ENCODE measurements around the gene CHP1. TPM values are rescaled to one million over a fixed set of nuclear protein-coding genes. Genes with fewer than 3 reads are reported as not detected.

Gene CHP1
- total and polyA plus RNA-seq, 2 donors (not counting 1 experiment from before 2014, with no cell fraction given): 14.2 to 39.9 TPM

DNA sequence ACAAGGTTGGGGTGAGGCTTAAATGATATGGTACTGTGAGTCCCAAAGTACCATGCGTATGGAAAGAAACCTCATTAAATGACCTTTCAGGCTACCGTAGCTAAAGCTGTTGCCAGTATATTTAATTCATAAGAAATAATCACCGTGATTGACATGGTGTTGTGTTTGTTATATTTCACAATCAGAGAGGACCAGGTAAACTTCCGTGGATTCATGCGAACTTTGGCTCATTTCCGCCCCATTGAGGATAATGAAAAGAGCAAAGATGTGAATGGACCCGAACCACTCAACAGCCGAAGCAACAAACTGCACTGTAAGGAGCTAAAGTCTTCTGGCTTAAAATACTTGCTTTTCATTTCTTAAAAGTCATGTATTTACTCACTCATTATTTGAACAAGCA lies 31.5 kb downstream of the CHP1 start:
- Histone ChIP-seq H3K36me3 (replicated peaks in 1 of 2; ENCODE audit: control extremely low read depth in 1 of 2, control insufficient read depth in 1 of 2, extremely low read depth in 1 of 2, insufficient read depth in 2 of 2, low read length in 1 of 2) (peaks cover 0 to 13% of the 10 kb centered on the region in 2 experiments), H3K4me1 (ENCODE audit: control insufficient read depth in 2 of 2, insufficient read depth in 2 of 2, low read length in 2 of 2) (peaks cover 18 to 23% of the 10 kb centered on the region in 2 donors), H3K4me2 (replicated peaks; ENCODE audit: low read depth, low read length, poor library complexity, severe bottlenecking) (no peak overlapping the region), H4K20me1 (ENCODE audit: control insufficient read depth, insufficient read depth, low read length, poor library complexity, severe bottlenecking) (no peaks in the 10 kb centered on the region), H3K4me3 (ENCODE audit: control extremely low read depth in 1 of 5, extremely low read depth in 1 of 5, insufficient read depth in 1 of 5, low read depth in 2 of 5, low read length in 4 of 5) (no peak overlapping the region), H3K79me2 (ENCODE audit: control insufficient read depth, insufficient read depth, low read length) (no peaks in the 10 kb centered on the region), H3K9ac (ENCODE audit: low read length) (no peak overlapping the region), H3K27ac (ENCODE audit: low read length in 2 of 2) (no peak overlapping the region), H3K27me3 (replicated peaks in 1 of 4; ENCODE audit: control extremely low read depth in 1 of 4, control insufficient read depth in 3 of 4, insufficient read depth in 4 of 4, low read length in 3 of 4) (no peaks in the 10 kb centered on the region), H2AFZ (ENCODE audit: insufficient read depth, low read depth, low read length, poor library complexity, severe bottlenecking) (no peak overlapping the region), H3K9me3 (ENCODE audit: control extremely low read depth in 1 of 3, control insufficient read depth in 2 of 3, insufficient read depth in 1 of 3, low read length in 2 of 3) (no peaks in the 10 kb centered on the region)
- Mint-ChIP-seq H3K27me3 (no peaks in the 10 kb centered on the region), H3K4me1 (peaks cover 17% of the 10 kb centered on the region), H3K4me3 (no peak overlapping the region), H3K9me3 (ENCODE audit: insufficient read depth) (no peaks in the 10 kb centered on the region), H3K27ac (no peak overlapping the region)
- TF ChIP-seq, protein P1, sequence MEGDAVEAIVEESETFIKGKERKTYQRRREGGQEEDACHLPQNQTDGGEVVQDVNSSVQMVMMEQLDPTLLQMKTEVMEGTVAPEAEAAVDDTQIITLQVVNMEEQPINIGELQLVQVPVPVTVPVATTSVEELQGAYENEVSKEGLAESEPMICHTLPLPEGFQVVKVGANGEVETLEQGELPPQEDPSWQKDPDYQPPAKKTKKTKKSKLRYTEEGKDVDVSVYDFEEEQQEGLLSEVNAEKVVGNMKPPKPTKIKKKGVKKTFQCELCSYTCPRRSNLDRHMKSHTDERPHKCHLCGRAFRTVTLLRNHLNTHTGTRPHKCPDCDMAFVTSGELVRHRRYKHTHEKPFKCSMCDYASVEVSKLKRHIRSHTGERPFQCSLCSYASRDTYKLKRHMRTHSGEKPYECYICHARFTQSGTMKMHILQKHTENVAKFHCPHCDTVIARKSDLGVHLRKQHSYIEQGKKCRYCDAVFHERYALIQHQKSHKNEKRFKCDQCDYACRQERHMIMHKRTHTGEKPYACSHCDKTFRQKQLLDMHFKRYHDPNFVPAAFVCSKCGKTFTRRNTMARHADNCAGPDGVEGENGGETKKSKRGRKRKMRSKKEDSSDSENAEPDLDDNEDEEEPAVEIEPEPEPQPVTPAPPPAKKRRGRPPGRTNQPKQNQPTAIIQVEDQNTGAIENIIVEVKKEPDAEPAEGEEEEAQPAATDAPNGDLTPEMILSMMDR (IDR thresholded peaks at IDR 0.05): no peak
- no peak for TF ChIP-seq EZH2 (IDR thresholded peaks at IDR 0.05; ENCODE audit: borderline replicate concordance, insufficient read depth, low read depth, low read length, poor library complexity, severe bottlenecking)
- no peak for DNase-seq
- no peak for ATAC-seq (ENCODE audit: low read depth)
- WGBS (ENCODE audit: insufficient coverage): 100% methylated on average over 3 of the region's 8 CpGs
- CTCF ChIA-PET: no interaction called here
- intact Hi-C loops (cut with micrococcal nuclease): no loop called here
- POLR2A ChIA-PET: no interaction called here

DNA sequence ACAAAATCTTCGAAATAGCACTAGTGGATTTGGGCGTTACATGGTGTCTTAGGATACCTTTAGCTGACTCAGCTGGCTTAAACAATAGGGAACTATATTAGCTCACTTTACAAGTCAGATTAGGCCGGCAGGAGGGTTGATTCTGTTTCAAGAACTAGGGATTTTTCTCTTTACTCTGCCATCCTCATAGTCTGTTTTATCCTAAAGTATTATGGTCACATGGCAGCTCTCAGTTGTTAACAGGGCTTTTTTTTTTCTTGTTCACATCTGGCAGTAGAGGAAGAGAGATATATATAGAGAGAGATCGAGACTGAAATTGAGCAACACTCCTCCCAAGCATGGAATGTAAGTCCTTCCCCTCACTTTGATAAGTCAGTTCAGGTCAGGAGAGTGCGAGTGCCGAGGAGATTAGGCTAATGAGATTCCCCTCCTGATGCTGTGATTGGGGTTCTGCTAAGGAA lies 32.9 kb downstream of the CHP1 start:
- no peak overlapping the region for H3K4me3 ChIP-seq (ENCODE audit: control extremely low read depth in 1 of 5, extremely low read depth in 1 of 5, insufficient read depth in 1 of 5, low read depth in 2 of 5, low read length in 4 of 5)
- POLR2A ChIA-PET: no interaction called here
- H3K4me1 Mint-ChIP-seq: peaks cover 11% of the 10 kb centered on the region
- H2AFZ ChIP-seq (ENCODE audit: insufficient read depth, low read depth, low read length, poor library complexity, severe bottlenecking): no peak overlapping the region
- no peaks in the 10 kb centered on the region for H3K79me2 ChIP-seq (ENCODE audit: control insufficient read depth, insufficient read depth, low read length)
- ATAC-seq (ENCODE audit: low read depth) (no peak), DNase-seq (no peak)
- no peak overlapping the region for H3K4me3 Mint-ChIP-seq
- no peak overlapping the region for H3K4me2 ChIP-seq (replicated peaks; ENCODE audit: low read depth, low read length, poor library complexity, severe bottlenecking)
- no peak overlapping the region for H3K27ac Mint-ChIP-seq
- peaks cover 14 to 16% of the 10 kb centered on the region in 2 donors for H3K4me1 ChIP-seq (ENCODE audit: control insufficient read depth in 2 of 2, insufficient read depth in 2 of 2, low read length in 2 of 2)
- no peaks in the 10 kb centered on the region for H3K9me3 Mint-ChIP-seq (ENCODE audit: insufficient read depth)
- CTCF ChIA-PET: interaction anchor here (0.7 kb wide), 1 partner anchor 655 kb away, joined by 3 read pairs; no protein-coding TSS in a partner anchor
- H4K20me1 ChIP-seq (ENCODE audit: control insufficient read depth, insufficient read depth, low read length, poor library complexity, severe bottlenecking): no peaks in the 10 kb centered on the region
- TF ChIP-seq EZH2 (IDR thresholded peaks at IDR 0.05; ENCODE audit: borderline replicate concordance, insufficient read depth, low read depth, low read length, poor library complexity, severe bottlenecking): no peak
- TF ChIP-seq, protein P1 (IDR thresholded peaks at IDR 0.05): no peak
- no peaks in the 10 kb centered on the region for H3K9me3 ChIP-seq (ENCODE audit: control extremely low read depth in 1 of 3, control insufficient read depth in 2 of 3, insufficient read depth in 1 of 3, low read length in 2 of 3)
- peaks cover 0 to 13% of the 10 kb centered on the region in 2 experiments for H3K36me3 ChIP-seq (replicated peaks in 1 of 2; ENCODE audit: control extremely low read depth in 1 of 2, control insufficient read depth in 1 of 2, extremely low read depth in 1 of 2, insufficient read depth in 2 of 2, low read length in 1 of 2)
- intact Hi-C loops (cut with micrococcal nuclease): no loop called here
- no peaks in the 10 kb centered on the region for H3K27me3 ChIP-seq (replicated peaks in 1 of 4; ENCODE audit: control extremely low read depth in 1 of 4, control insufficient read depth in 3 of 4, insufficient read depth in 4 of 4, low read length in 3 of 4)
- no peak overlapping the region for H3K27ac ChIP-seq (ENCODE audit: low read length in 2 of 2)
- 100% methylated on average over 1 of the region's 6 CpGs for WGBS (ENCODE audit: insufficient coverage)
- H3K27me3 Mint-ChIP-seq: no peaks in the 10 kb centered on the region
- no peak overlapping the region for H3K9ac ChIP-seq (ENCODE audit: low read length)
